ENCODE measurements around the gene TRABD2B. TPM values are rescaled to one million over a fixed set of nuclear protein-coding genes. Genes with fewer than 3 reads are reported as not detected.

TRABD2B gene
- total RNA-seq, 3 donors from 2014 or later (not counting 1 experiment from before 2014, with no cell fraction given), result not detected

GRCh38 chr1:48005253-48006117 lies 8.3 kb upstream of the TRABD2B start:
- H3K27me3 ChIP-seq (ENCODE audit: control insufficient read depth, insufficient read depth, low read length), result no peaks in the 10 kb centered on the region
- no peak overlapping the region for H3K27ac Mint-ChIP-seq

GRCh38 chr1:48003741-48004531 lies 6.8 kb upstream of the TRABD2B start:
- Histone ChIP-seq H3K9me3 (ENCODE audit: control insufficient read depth, insufficient read depth, low read length) (no peaks in the 10 kb centered on the region), H3K36me3 (ENCODE audit: control insufficient read depth, insufficient read depth, low read length) (no peaks in the 10 kb centered on the region), H3K27ac (ENCODE audit: low read length) (no peak overlapping the region), H3K4me1 (ENCODE audit: control insufficient read depth, insufficient read depth, low read length) (no peaks in the 10 kb centered on the region), H3K4me3 (ENCODE audit: low read length) (no peak overlapping the region), H3K27me3 (ENCODE audit: control insufficient read depth, insufficient read depth, low read length) (no peaks in the 10 kb centered on the region)
- TF ChIP-seq CTCF (IDR thresholded peaks at IDR 0.05), result no peak
- Mint-ChIP-seq H3K4me1 (no peaks in the 10 kb centered on the region), H3K27ac (no peak overlapping the region), H3K9me3 (no peaks in the 10 kb centered on the region), H3K4me3 (no peak overlapping the region), H3K36me3 (no peaks in the 10 kb centered on the region), H3K27me3 (ENCODE audit: low read depth in 2 of 2) (peaks cover 14 to 16% of the 10 kb centered on the region in 2 donors)
- intact Hi-C loops (cut with micrococcal nuclease), result no loop called here
- DNase-seq (no peak), ATAC-seq (no peak)
- 89% methylated on average over 4 of the region's 6 CpGs for WGBS (ENCODE audit: insufficient coverage)

More at GRCh38 chr1:48005253-48006117, 8.3 kb upstream of the TRABD2B start:
- Histone ChIP-seq H3K9me3 (ENCODE audit: control insufficient read depth, insufficient read depth, low read length) (no peaks in the 10 kb centered on the region), H3K36me3 (ENCODE audit: control insufficient read depth, insufficient read depth, low read length) (no peaks in the 10 kb centered on the region), H3K4me1 (ENCODE audit: control insufficient read depth, insufficient read depth, low read length) (no peaks in the 10 kb centered on the region), H3K4me3 (ENCODE audit: low read length) (no peak overlapping the region), H3K27ac (ENCODE audit: low read length) (no peak overlapping the region)
- WGBS (ENCODE audit: insufficient coverage), result 93% methylated on average over 8 of the region's 8 CpGs
- ATAC-seq (no peak), DNase-seq (no peak)
- intact Hi-C loops (cut with micrococcal nuclease), result no loop called here
- TF ChIP-seq CTCF (IDR thresholded peaks at IDR 0.05), result no peak
- H3K36me3 Mint-ChIP-seq, result no peaks in the 10 kb centered on the region
- no peak overlapping the region for H3K4me3 Mint-ChIP-seq
- peaks cover under 1 to 4% of the 10 kb centered on the region in 2 donors for H3K27me3 Mint-ChIP-seq (ENCODE audit: low read depth in 2 of 2)
- H3K4me1 Mint-ChIP-seq, result no peaks in the 10 kb centered on the region
- no peaks in the 10 kb centered on the region for H3K9me3 Mint-ChIP-seq

GRCh38 chr1:48002142-48002541 lies 5.0 kb upstream of the TRABD2B start:
- Mint-ChIP-seq H3K27me3 (ENCODE audit: low read depth in 2 of 2) (peaks cover 27 to 31% of the 10 kb centered on the region in 2 donors), H3K27ac (no peak overlapping the region), H3K4me1 (peaks cover 0 to 5% of the 10 kb centered on the region in 2 donors), H3K4me3 (no peak overlapping the region), H3K9me3 (no peaks in the 10 kb centered on the region), H3K36me3 (no peaks in the 10 kb centered on the region)
- Histone ChIP-seq H3K27ac (ENCODE audit: low read length) (no peak overlapping the region), H3K4me3 (ENCODE audit: low read length) (no peak overlapping the region), H3K27me3 (ENCODE audit: control insufficient read depth, insufficient read depth, low read length) (peaks cover 9% of the 10 kb centered on the region), H3K36me3 (ENCODE audit: control insufficient read depth, insufficient read depth, low read length) (no peaks in the 10 kb centered on the region), H3K4me1 (ENCODE audit: control insufficient read depth, insufficient read depth, low read length) (peaks cover 3% of the 10 kb centered on the region), H3K9me3 (ENCODE audit: control insufficient read depth, insufficient read depth, low read length) (no peaks in the 10 kb centered on the region)
- 90% methylated on average over 2 of the region's 2 CpGs for WGBS (ENCODE audit: insufficient coverage)
- intact Hi-C loops (cut with micrococcal nuclease), result no loop called here
- ATAC-seq (no peak), DNase-seq (no peak)
- TF ChIP-seq CTCF (IDR thresholded peaks at IDR 0.05), result no peak

Data from natural killer cell (primary cell).